ENCODE data around the gene KIRREL3. TPM values are rescaled to one million over a fixed set of nuclear protein-coding genes. Genes with fewer than 3 reads are reported as not detected.

KIRREL3 gene
- total and polyA plus RNA-seq, 2 of the 4 experiments (the other 2 are of a cell fraction), result 10.9 to 15.9 TPM

DNA sequence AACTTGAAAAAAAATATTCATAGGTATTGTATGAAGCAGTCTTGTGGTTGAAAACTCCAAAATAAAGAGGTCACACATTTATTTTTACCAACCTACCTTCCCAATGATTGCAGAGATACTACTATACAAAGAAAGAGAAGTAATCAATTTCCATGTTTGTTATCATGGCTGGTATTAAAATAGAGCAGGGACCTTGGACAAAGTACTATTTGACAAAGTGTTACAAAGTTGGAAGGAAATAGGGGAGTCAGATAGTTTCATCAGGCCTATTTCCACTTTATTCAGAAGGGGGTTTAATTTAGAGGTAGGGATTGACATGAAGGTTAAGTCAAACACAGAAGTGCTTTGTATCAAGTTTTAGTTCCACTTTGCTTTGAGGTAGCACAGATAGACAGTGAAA, 34.4 kb upstream of the KIRREL3 start:
- no peak overlapping the region for H2AFZ ChIP-seq (replicated peaks; ENCODE audit: low read length, poor library complexity)
- no peaks in the 10 kb centered on the region; the same call in 1 of the 2 replicates for H3K4me1 ChIP-seq (ENCODE audit: control insufficient read depth, insufficient read depth, low read length)
- H2BK15ac ChIP-seq (ENCODE audit: low read depth, low read length), result no peak overlapping the region
- H2BK20ac ChIP-seq (ENCODE audit: low read depth, low read length), result no peak overlapping the region
- no peak overlapping the region for H2AK9ac ChIP-seq (replicated peaks; ENCODE audit: low read depth, low read length, poor library complexity)
- no peak for ATAC-seq (ENCODE audit: low read depth)
- TF ChIP-seq MAFK (IDR thresholded peaks at IDR 0.05; ENCODE audit: low read depth, low read length) (no peak), MAZ (IDR thresholded peaks at IDR 0.05; ENCODE audit: borderline replicate concordance, low read depth, low read length) (no peak), FOS (IDR thresholded peaks at IDR 0.05; ENCODE audit: low read depth, low read length) (no peak), CHD1 (IDR thresholded peaks at IDR 0.05; ENCODE audit: low read depth, low read length) (no peak), NFE2L2 (IDR thresholded peaks at IDR 0.05; ENCODE audit: low read depth, low read length) (no peak), RCOR1 (IDR thresholded peaks at IDR 0.05; ENCODE audit: insufficient replicate concordance, low read length) (no peak), RFX5 (IDR thresholded peaks at IDR 0.05; ENCODE audit: low read depth, low read length) (no peak), RAD21 (IDR thresholded peaks at IDR 0.05; ENCODE audit: low read length) (no peak), BHLHE40 (IDR thresholded peaks at IDR 0.05; ENCODE audit: low read depth, low read length) (no peak)
- TF ChIP-seq, protein P1, sequence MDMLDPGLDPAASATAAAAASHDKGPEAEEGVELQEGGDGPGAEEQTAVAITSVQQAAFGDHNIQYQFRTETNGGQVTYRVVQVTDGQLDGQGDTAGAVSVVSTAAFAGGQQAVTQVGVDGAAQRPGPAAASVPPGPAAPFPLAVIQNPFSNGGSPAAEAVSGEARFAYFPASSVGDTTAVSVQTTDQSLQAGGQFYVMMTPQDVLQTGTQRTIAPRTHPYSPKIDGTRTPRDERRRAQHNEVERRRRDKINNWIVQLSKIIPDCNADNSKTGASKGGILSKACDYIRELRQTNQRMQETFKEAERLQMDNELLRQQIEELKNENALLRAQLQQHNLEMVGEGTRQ (IDR thresholded peaks at IDR 0.05; ENCODE audit: low read depth, low read length), result no peak
- H3K4me3 ChIP-seq (ENCODE audit: insufficient read depth, low read depth, low read length), result no peak overlapping the region
- BruUV-seq (replicated peaks), result no TSS peak
- H4K20me1 ChIP-seq (ENCODE audit: insufficient read depth, low read length), result no peaks in the 10 kb centered on the region
- no peak for DNase-seq
- H4K8ac ChIP-seq (ENCODE audit: low read depth in 2 of 2, low read length in 2 of 2), result no peak overlapping the region
- no peak overlapping the region for H3K23ac ChIP-seq (ENCODE audit: low read depth, low read length)
- no peaks in the 10 kb centered on the region; the same call in 1 of the 2 replicates for H3K9me3 ChIP-seq (ENCODE audit: control insufficient read depth, insufficient read depth, low read length)
- no peak overlapping the region for H3K9ac ChIP-seq (ENCODE audit: low read depth, low read length)
- no peak overlapping the region for H3K27ac ChIP-seq (ENCODE audit: insufficient read depth, low read length)
- H3K18ac ChIP-seq (ENCODE audit: low read depth, low read length), result no peak overlapping the region
- H3K4me2 ChIP-seq (ENCODE audit: low read depth, low read length), result no peak overlapping the region
- intact Hi-C loops (cut with micrococcal nuclease), result no loop called here
- no peak overlapping the region for H2BK120ac ChIP-seq (ENCODE audit: low read depth, low read length)
- no peak overlapping the region for H3K4ac ChIP-seq (ENCODE audit: low read depth, low read length)
- no peak overlapping the region for H3K14ac ChIP-seq (replicated peaks; ENCODE audit: low read depth, low read length)
- H3K36me3 ChIP-seq (ENCODE audit: control insufficient read depth, insufficient read depth, low read length), result no peaks in the 10 kb centered on the region
- no peak overlapping the region for H3K56ac ChIP-seq (ENCODE audit: extremely low read depth, insufficient read depth, low read length)
- dilution Hi-C loops (cut with HindIII; ENCODE audit: low sequenced_read_pairs, unreplicated experiment), result no loop called here
- H4K5ac ChIP-seq (ENCODE audit: low read depth, low read length), result no peak overlapping the region
- no peak overlapping the region for H4K91ac ChIP-seq (ENCODE audit: insufficient read depth, low read depth, low read length)
- H2AK5ac ChIP-seq (ENCODE audit: low read depth, low read length), result no peak overlapping the region
- no peak overlapping the region for H2BK5ac ChIP-seq (ENCODE audit: low read depth, low read length, poor library complexity, severe bottlenecking)
- ChIA-PET POLR2A (ENCODE audit: unreplicated experiment) (no interaction called here), CTCF (no interaction called here)
- in situ Hi-C loops (cut with MboI; ENCODE audit: low sequenced_read_pairs), result no loop called here
- H3K27me3 ChIP-seq (ENCODE audit: control insufficient read depth, insufficient read depth, low read length), result peaks cover 23% of the 10 kb centered on the region
- no peaks in the 10 kb centered on the region for H3K79me1 ChIP-seq (ENCODE audit: low read depth in 1 of 2, low read length in 2 of 2)
- H3K9me1 ChIP-seq (ENCODE audit: insufficient read depth, low read length), result no peaks in the 10 kb centered on the region

All from IMR-90 (cell line).